Stimulated activated CD4-positive, alpha-beta T cell treated with anti-CD3 and anti-CD28 coated beads, Interleukin-15, amount 100 ng/mL, for 24 hours (primary cell): ENCODE results near the gene PLXNA4.

Experiments
- DNase-seq: peaks from one replicate; pipeline ENCODE4 v3.0.0-alpha.2; 2020

PLXNA4 gene

DNA sequence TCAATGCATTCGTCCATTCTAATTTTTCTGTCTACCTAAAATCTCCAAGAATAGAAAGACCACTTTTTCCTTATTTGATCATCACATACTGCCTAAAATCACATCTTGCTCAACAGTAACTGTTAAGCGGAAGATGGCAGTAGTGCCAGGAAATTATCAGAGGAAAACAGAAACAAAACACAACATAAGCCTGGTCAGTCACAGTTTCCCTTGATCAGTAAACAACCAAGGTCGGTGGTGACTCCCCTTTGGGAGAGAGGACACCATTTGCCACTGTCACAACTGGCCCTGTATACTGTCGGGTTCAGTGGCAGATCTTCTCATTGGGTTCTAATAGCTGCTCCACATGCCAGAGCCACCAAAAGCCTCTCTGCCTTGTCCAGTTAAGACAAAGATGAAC is 106.6 kb downstream of the PLXNA4 start:
- DNase-seq = no peak

- DNase-seq = no peak
These were observed 107.0 kb downstream of the PLXNA4 start for GRCh38 chr7:132469264-132469663.

DNA sequence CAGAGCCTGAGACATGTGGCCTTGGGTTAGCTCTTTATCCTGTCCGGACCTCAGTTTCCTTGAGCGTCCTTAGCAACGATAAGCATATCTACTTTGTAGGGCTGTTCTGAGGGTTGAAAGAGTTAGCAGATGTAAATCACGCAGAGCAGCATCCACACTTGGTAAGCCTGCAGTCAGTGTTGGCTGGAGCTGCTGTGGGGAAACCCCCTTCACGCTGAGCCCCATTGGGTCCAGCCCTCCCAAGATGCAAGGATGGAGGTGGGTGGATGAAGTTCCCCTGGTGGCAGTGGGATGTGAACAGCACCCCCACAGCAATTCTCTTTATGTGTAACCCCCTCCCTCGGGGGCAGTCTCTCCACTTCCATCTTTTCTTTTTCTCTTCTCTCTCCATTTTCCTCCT is 109.9 kb downstream of the PLXNA4 start:
- DNase-seq = no peak

DNA sequence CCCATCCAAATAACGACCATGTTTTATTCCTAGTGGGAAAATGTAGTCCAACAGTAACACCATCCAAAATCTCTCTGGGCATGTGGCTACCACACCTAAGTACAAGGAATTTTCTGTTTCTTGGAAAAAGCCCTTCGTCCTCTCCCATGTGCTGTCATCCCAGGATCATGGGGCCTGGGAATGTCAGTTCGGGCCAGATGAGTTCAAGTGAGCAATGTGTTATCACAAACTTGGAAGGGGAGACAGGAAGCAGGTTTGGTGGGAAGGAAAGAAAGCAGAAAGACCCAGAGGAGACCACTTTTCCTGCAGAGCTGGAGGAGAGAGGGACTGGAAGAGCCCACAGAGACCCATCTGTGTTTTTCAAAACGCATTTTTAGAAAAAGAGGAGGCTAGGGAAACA is 110.8 kb downstream of the PLXNA4 start:
- no peak for DNase-seq

DNA sequence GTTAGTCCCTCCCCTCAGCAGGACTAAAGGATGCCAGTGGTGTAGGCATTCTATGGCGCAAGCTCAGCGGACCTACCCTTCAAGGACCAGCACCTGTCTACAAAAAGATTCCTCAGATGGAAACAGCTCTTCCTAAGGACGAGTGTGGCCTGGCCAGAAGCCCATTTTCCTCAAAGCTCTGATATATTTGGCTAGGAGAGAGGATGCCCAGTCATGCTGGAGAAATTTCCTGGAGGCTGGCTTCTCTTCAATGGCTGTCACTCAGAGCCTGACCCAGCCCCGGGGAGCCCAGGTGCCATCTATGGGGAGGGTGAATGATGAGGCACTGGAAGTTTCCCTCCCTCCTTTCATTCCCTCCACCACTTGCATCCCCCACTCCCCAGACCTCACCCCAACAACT is 111.5 kb downstream of the PLXNA4 start:
- DNase-seq = no peak

- DNase-seq = no peak
These were observed 112.3 kb downstream of the PLXNA4 start for GRCh38 chr7:132463922-132464321.

- no peak for DNase-seq
These were observed 113.8 kb downstream of the PLXNA4 start for GRCh38 chr7:132462478-132462877.

DNA sequence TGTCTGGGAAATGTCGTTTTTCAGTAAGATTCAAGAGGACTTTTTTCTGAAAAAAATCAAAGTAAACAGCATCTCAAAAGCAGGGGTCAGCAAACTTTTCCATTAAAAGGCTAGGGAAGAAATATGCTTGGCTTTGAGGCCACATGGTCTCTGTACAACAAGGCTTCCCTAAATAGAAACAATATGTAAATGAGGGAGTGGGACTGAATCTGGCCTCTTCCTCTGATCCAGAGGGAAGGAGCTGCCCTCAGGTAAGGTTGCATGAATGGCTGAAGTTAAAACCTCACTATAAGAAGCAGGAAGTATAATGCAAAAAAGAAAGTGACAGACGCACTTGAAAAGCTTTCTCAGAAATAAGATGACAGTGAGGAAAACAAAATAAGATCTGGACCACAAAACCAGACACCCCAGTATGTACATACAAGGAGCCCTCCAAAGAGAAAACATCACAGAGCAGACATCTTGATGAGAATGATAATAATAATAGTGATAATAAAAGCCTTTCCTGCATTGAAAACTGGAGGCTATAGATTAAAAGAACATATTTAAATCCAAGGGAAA is 115.2 kb downstream of the PLXNA4 start:
- no peak for DNase-seq

DNA sequence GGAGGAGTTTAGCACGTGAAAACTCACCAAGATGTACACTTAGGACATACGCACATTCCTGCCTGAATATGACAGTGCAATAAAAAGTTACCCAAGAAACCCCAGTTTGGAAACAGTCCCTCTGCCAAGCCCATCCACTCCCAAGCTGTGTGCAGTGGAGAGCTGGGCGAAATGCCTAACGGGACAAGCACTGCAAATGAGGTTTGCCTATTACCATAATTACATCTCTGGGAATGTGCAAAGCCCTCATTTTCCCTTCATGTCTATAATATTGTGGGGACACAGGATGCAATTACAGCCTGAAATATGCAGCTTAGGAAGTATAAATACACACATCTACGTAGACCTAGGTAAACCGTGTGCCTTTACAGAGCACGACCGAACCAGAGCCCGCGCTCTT is 117.5 kb downstream of the PLXNA4 start:
- no peak for DNase-seq

DNA sequence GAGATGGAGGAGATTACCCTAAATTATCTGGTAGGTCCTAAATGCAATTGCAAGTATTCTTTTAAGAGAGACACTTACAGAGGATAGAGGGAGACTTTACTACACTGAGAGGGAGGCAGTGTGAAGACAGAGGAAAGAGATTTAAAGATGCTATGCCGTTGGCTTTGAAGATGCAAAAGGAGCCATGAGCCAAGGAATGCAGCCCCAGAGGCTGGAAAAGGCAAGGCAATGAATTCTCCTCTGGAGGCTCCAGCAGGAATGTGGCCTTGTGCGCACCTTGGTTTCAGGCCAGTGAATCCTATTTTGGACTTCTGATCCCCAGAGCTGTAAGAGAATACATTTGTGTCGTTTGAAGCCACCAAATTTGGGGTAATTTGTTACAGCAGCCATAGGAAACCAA is 118.6 kb downstream of the PLXNA4 start:
- DNase-seq = no peak

GRCh38 chr7:132456418-132456817 is 119.9 kb downstream of the PLXNA4 start:
- DNase-seq = no peak

DNA sequence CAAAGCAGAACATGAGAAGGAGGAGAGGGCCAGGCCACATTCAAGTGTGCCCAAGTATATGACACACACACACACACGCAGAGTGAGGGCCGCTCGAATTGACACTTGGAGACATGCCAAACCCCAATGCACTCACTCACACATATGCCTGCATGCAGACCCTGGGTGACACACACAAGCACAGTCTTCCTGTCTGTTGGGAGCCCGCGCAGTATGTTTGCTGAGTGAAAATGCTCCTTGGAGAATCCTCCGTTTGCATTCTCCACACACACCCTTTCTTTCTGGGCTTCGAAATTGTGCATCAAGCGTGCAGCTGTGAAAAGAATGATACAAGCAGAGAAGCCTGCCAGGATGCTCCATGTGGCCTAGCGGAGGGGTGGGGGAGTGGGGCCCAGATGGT is 120.9 kb downstream of the PLXNA4 start:
- DNase-seq = no peak

DNA sequence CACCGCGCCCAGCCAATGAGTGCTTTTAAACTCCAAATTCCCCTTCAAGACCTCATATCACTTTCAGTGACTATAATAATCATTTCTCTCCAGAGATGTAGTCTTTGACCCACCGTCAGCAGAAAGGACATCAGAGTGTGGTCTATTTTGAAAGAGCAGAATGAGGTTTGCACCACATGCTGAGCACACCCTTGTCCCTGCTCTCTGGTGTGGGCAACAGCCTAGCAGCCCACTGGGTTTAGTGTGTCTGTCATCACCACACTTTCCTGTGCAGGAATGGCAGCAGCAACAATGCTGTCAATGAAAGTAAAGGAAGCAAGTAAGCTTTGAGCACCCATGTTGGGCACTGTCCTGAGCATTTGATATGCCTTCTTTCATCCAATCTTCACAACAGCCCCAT is 122.4 kb downstream of the PLXNA4 start:
- no peak for DNase-seq

DNA sequence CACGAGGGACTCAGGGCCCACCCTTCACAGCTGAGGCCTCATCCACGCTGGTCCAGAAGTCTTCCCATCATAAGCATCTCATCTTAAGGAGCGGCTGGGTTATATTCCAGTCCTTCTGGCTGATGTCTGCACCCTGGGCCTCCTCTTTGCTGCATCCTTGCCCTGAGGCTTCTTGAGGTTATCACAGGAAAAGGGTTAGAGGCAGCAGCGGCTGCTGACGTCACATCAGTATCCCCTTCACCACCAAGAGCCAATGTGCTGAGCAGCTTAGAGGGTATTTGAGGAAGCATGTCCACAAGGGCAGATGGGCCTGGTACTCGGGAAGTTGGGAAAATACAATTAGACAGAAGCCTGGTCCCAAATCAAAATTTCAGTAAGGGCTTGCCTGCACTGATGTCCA is 125.1 kb downstream of the PLXNA4 start:
- no peak for DNase-seq

DNA sequence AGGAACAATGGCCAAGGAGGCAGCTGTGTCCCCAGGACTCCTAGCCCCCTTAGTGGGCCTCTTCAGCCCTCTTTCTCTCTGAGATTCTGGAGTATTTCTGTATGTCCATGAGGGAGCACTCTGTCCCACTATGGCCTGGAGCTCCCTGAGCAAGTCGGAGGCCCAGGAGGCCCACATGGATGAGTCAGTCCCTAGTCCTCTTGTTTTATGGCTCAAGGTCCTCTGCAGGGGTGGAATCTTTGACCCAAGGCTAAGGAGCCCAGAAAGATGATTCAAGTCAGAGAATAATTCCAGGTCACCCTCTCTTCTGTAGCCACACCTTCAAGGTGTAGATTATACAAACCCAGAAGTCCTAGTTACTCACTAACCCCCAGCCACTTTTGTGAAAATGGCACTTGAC is 125.6 kb downstream of the PLXNA4 start:
- no peak for DNase-seq

GRCh38 chr7:132450188-132450587 is 126.1 kb downstream of the PLXNA4 start:
- DNase-seq = peak; percentile 30

DNA sequence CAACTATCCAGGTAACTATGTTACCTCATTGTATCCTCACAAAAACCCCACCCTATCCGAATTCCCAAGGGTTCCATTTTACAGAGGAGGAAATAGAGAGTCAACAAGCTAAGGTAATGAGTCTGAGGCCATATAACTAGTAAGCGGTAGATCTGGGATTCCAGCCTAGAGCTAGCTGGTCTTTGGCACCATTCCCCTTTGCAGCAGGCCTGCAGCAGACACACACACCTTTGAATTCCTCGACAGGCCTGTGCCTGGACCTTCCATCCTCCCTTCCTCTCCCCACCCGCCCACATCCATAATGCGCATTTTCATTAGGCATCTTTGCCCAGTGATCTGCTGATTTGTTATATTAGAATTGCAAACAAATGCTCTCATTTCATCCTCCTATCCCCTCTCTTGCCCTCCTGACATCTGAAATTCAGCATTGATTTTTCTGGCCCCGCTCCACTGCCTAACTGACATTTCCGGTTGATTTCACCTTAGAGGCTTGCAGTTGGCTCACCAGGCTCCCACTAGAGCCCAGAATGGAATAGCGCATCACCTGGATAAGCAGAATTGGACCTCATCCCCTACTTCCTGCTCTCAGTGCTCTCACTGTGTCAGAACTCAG is 129.5 kb downstream of the PLXNA4 start:
- no peak for DNase-seq

DNA sequence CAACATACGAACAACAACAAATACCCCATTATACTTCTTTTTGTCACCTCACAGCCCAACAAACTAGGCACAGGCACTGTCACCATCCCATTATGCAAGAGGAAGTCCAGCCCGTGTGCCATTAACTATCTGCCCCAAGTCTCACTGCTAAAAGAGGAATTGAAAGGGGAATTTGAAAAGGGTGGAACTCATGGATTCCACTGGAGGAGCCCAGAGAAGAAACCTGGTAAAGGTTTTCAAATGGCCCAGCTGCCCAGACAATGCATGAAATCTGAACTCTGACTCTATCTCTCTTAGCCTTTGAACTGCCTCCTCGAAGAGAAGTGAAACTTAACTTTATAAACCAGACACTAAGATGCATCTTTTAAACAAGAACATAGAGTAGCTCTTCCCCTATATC is 130.0 kb downstream of the PLXNA4 start:
- no peak for DNase-seq

DNA sequence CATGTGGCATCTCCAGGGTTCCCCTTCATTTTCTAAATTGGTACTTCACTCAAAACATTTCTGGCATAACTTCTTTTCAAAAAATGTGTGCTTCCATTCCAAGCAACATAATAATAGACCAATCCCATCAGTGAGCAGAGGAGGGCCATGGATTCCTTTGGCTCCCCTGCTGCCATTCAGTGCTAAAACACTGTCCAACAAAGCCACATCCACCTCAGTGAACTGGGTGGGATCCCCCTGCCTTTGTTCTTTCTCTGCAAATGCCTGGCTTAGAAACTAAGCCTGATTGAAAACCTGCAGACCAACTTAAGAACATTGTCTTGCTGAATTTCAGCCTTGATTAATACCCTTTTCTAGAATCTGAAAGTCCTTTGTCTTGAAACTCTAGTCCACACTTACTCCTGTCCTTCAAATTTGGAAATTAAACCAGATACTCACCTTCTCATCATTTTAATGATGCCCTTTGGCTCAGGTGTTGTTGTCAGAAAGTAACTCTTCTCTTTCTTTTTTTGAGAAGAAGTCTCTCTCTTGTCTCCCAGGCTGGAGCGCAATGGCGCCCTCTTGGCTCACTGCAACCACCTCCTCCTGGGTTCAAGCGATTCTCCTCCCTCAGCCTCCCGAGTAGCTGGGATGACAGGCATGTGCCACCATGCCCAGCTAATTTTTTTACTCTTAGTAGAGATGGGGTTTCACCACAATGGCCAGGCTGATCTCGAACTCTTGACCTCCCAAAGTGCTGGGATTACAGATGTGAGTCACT is 132.3 kb downstream of the PLXNA4 start:
- no peak for DNase-seq

DNA sequence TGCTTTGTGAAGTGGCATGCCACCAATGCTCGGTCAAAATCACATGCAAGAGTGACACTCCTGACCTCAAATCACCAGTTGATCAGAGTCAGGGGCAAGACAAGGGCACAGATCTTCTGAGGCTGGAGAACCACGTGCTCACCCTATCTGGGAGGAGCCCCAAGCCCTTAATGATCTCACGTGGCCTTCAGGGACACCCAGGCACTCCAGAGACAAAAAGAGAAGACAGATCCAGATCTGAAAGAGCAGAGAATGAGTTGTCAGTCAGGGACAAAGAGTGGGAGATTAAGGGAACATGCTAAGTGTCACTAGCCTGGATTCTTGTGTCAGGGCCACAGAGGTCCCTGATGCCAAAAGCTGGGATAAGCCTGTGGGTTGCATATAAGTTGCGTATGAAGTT is 134.3 kb downstream of the PLXNA4 start:
- no peak for DNase-seq

DNA sequence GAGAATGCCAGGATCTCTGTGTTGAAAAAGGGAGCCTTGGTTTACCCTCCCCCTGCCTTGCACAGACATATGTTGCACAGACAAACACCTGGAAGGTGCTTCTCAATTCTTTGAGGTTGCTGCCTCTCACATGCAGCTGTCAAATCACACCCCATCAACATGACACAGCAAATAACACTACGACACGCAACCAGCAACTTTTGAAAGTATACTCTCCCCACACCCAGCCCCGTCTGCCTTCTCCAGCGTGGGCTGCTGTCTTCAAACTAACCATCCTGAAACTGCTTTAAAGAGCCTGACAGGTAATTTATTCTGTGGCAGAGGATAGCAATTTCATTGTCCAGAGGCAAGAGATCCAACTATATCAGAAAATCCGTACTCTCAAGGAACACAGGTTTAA is 136.1 kb downstream of the PLXNA4 start:
- no peak for DNase-seq

DNA sequence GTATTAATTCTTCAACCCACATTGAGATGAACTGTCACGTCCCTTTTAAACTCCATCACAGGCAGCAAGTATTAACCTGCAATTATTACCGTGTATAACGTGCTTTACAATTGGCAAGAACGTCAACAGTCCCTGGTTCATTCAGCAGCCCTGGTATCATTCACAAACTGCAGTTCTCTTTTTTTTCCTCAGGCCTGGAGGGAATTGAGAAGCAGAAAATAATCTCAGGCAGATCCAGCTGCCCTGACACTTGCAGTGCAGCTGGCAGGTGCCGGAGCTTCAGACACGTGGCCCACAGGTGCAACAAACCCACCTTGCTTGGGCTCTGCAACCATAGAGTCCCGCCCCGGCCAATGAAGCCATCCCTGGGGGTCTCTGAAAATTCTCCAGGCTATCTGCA is 137.3 kb downstream of the PLXNA4 start:
- DNase-seq = no peak

GRCh38 chr7:132437730-132438129 is 138.5 kb downstream of the PLXNA4 start:
- DNase-seq = peak; percentile 27

DNA sequence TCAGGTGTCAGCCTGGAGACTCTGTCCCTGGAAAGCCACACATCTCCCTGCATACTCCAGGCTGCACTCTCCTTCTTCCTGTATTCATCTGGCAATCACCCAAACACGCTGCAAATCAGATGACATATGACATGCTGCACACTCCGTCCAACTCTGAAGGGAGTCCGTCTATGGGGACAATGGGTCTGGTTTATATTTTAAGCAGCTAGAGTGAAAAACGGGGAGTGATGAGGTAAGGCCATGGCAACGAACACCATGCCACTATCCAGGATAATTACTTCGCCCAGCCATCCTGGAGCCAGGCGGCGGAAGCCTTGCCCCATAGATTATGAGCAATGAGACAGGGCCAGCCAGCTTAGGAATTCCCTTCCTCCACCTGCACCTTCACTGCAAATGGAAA is 140.1 kb downstream of the PLXNA4 start:
- DNase-seq = no peak
